ENCODE data around the gene AMPH. TPM values are rescaled to one million over a fixed set of nuclear protein-coding genes. Genes with fewer than 3 reads are reported as not detected.
"Not testable (repeated sequence)": the region's sequence is repeated elsewhere in the genome, so short reads cannot be mapped to it uniquely, and the experiment has no call there.

AMPH gene
- total RNA-seq, 1 donor from 2014 or later: 1.8 TPM

DNA sequence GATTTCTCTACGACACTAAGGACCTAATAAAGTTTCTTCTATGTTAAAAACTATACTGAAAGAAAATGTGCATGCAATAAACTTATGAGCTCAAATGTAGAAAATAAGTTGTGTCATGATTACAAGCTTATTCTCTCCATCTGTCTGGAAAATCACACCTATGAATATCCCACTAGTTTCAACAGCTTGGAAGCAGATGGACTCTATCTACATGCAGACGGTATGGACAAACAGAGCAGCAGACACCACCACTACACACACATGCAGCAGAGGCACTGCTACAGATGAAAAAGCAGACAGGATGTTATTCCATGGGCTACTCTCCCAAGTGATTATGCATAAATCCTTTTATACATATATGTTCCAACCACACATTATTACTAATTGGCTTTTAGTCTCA is 234.3 kb downstream of the AMPH start:
- TF ChIP-seq, protein P1, sequence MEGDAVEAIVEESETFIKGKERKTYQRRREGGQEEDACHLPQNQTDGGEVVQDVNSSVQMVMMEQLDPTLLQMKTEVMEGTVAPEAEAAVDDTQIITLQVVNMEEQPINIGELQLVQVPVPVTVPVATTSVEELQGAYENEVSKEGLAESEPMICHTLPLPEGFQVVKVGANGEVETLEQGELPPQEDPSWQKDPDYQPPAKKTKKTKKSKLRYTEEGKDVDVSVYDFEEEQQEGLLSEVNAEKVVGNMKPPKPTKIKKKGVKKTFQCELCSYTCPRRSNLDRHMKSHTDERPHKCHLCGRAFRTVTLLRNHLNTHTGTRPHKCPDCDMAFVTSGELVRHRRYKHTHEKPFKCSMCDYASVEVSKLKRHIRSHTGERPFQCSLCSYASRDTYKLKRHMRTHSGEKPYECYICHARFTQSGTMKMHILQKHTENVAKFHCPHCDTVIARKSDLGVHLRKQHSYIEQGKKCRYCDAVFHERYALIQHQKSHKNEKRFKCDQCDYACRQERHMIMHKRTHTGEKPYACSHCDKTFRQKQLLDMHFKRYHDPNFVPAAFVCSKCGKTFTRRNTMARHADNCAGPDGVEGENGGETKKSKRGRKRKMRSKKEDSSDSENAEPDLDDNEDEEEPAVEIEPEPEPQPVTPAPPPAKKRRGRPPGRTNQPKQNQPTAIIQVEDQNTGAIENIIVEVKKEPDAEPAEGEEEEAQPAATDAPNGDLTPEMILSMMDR (IDR thresholded peaks at IDR 0.05; ENCODE audit: unreplicated experiment): no peak
- peaks cover 4% of the 10 kb centered on the region for H3K4me1 Mint-ChIP-seq (ENCODE audit: low read depth)
- no peaks in the 10 kb centered on the region for H3K36me3 Mint-ChIP-seq (ENCODE audit: insufficient read depth)
- no peak overlapping the region for H3K4me3 Mint-ChIP-seq (ENCODE audit: low read depth)
- no peak overlapping the region for H3K27ac Mint-ChIP-seq
- H3K27me3 Mint-ChIP-seq: no peaks in the 10 kb centered on the region
- DNase-seq (ENCODE audit: low spot score, unreplicated experiment): no peak
- H3K9me3 Mint-ChIP-seq (ENCODE audit: low read depth): no peaks in the 10 kb centered on the region

DNA sequence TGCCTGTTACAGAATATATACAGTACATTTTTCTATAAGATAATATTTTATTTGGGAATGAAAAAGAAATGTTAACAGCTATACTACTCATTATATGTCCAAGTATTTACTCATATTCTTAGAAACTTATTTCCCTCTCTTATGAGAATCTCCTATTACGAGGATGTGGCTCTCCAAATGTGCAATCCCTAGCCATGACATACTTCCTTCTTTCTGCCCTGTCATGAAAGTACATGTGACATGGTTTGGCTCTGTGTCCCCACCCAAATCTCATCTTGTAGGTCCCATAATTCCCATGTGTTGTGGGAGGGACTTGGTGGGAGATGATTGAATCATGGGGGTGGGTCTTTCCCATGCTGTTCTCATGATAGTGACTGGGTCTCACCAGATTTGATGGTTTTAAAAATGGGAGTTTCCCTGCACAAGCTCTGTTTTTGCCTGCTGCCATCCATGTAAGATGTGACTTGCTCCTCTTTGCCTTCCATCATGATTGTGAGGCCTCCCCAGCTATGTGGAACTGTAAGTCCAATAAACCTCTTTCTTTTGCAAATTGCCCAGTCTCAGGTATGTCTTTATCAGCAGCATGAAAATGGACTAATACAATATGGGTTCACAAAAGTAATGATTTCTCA is 235.1 kb downstream of the AMPH start:
- not testable (repeated sequence) for H3K27me3 Mint-ChIP-seq; H3K4me1 Mint-ChIP-seq (ENCODE audit: low read depth); H3K36me3 Mint-ChIP-seq (ENCODE audit: insufficient read depth)

DNA sequence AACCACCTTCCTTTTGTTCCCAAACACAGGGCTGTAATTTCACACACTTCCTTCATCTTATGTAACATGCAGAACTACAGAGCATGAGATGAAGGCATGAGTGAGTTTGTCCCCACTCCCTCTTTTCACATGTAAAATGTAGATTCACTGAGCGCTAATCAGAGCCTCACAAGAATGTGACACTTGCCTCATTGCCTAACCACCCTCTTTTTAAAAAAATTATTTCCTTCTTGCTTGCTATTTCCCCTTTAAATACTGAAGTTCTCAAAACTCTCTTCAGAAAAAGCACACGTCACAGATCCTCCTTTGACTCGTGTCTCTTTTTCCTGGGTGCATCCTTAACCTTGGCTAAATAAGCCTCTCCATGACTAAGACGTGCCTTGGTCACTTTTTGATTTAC is 236.5 kb downstream of the AMPH start:
- TF ChIP-seq, protein P1 (IDR thresholded peaks at IDR 0.05; ENCODE audit: unreplicated experiment): no peak
- Mint-ChIP-seq H3K27me3 (no peaks in the 10 kb centered on the region), H3K27ac (no peak overlapping the region), H3K4me1 (ENCODE audit: low read depth) (peaks cover 5% of the 10 kb centered on the region), H3K9me3 (ENCODE audit: low read depth) (no peaks in the 10 kb centered on the region), H3K4me3 (ENCODE audit: low read depth) (no peak overlapping the region), H3K36me3 (ENCODE audit: insufficient read depth) (no peaks in the 10 kb centered on the region)
- no peak for DNase-seq (ENCODE audit: low spot score, unreplicated experiment)

More for the DNA sequence above, 235.1 kb downstream of the AMPH start:
- H3K4me3 Mint-ChIP-seq (ENCODE audit: low read depth); DNase-seq (ENCODE audit: low spot score, unreplicated experiment); H3K9me3 Mint-ChIP-seq (ENCODE audit: low read depth); H3K27ac Mint-ChIP-seq: not testable (repeated sequence)

DNA sequence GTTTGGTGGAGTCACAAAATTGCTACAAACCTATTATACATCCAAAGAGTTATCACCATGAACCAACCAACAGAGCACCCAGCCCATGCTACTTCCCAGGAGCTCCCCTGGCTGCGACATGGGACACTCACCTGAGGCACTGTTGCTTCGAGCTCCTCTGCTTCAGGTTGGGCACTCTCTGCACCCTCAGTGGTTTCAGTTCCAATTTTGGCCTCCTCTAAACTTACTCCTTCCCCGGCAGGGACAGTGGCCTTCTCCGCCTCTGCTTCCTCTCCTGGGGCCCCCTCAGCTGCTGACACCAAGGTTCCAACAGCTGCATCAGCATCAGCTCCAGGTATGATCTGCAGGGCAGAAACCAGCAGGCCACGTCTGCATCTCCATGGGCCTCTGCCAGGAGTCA is 237.3 kb downstream of the AMPH start:
- DNase-seq (ENCODE audit: low spot score, unreplicated experiment): no peak
- H3K9me3 Mint-ChIP-seq (ENCODE audit: low read depth): no peaks in the 10 kb centered on the region
- TF ChIP-seq, protein P1 (IDR thresholded peaks at IDR 0.05; ENCODE audit: unreplicated experiment): no peak
- H3K4me1 Mint-ChIP-seq (ENCODE audit: low read depth): peaks cover 2% of the 10 kb centered on the region
- no peaks in the 10 kb centered on the region for H3K36me3 Mint-ChIP-seq (ENCODE audit: insufficient read depth)
- H3K4me3 Mint-ChIP-seq (ENCODE audit: low read depth): no peak overlapping the region
- H3K27me3 Mint-ChIP-seq: no peaks in the 10 kb centered on the region
- no peak overlapping the region for H3K27ac Mint-ChIP-seq

DNA sequence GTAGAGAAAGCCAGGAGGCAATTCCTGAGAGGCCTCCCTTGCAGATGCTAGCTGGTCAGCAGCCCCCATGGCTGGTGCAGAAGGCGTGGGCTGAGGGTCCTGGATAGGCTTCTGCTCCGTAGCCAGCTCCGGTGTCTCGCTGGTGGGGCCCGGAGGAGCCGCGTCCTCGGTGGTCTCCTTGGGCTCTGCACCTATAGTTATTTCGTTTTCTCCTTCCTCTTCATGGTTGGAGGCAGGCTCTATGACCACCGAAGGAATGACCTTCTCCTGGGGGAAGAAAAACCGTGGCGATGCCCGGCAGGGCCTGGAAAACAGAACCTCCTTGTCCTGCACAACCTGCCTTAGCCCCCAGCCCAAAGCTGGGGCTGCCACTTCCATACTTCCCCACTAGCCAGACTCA is 239.4 kb downstream of the AMPH start:
- no peaks in the 10 kb centered on the region for H3K36me3 Mint-ChIP-seq (ENCODE audit: insufficient read depth)
- H3K4me1 Mint-ChIP-seq (ENCODE audit: low read depth): peaks cover 2% of the 10 kb centered on the region

DNA sequence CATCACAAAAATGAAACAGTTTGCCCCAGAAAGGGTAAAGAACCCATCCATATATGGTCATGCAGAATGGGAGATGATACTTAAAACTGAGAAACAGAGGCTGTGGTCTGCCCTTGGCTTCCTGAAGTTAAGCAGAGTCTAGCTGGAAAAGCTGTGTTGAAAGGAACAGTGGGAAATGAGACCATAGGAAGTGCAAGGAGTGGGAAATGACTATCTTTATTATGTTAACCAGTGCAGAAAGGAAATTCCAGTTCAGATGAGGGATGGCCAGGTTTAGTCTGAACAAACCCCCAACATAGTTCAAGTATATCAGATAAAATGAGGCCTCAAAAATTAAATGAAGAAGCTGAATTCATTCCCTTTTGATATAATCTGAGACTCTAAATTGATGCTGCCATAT is 245.5 kb downstream of the AMPH start:
- peaks cover 2% of the 10 kb centered on the region for H3K4me1 Mint-ChIP-seq (ENCODE audit: low read depth)
- TF ChIP-seq, protein P1 (IDR thresholded peaks at IDR 0.05; ENCODE audit: unreplicated experiment): no peak
- H3K4me3 Mint-ChIP-seq (ENCODE audit: low read depth): no peak overlapping the region
- H3K36me3 Mint-ChIP-seq (ENCODE audit: insufficient read depth): no peaks in the 10 kb centered on the region
- H3K27ac Mint-ChIP-seq: no peak overlapping the region
- DNase-seq (ENCODE audit: low spot score, unreplicated experiment): no peak
- H3K27me3 Mint-ChIP-seq: no peaks in the 10 kb centered on the region
- H3K9me3 Mint-ChIP-seq (ENCODE audit: low read depth): peaks cover 6% of the 10 kb centered on the region

More for the DNA sequence above, 239.4 kb downstream of the AMPH start:
- Mint-ChIP-seq H3K4me3 (ENCODE audit: low read depth) (no peak overlapping the region), H3K27ac (no peak overlapping the region), H3K27me3 (no peaks in the 10 kb centered on the region), H3K9me3 (ENCODE audit: low read depth) (peaks cover 6% of the 10 kb centered on the region)
- TF ChIP-seq, protein P1 (IDR thresholded peaks at IDR 0.05; ENCODE audit: unreplicated experiment): no peak
- no peak for DNase-seq (ENCODE audit: low spot score, unreplicated experiment)

All from progenitor cell of endocrine pancreas (in vitro differentiated cells).